H9 (cell line): Measurements from ENCODE around the gene MRM2. TPM values are rescaled to one million over a fixed set of nuclear protein-coding genes. Genes with fewer than 3 reads are reported as not detected.
A peak's percentile ranks its signal among the peaks of the same experiment; 100 is the strongest.

Experiments
- DNase-seq: peaks from one replicate; pipeline ENCODE4 v3.0.0-alpha.2; 2017
- H2AFZ ChIP-seq: one replicate; pipeline ENCODE4 v1.6.1; 2013; ENCODE audit warnings: mild to moderate bottlenecking, low read length, control low read depth, moderate library complexity
- H2AK5ac ChIP-seq: 2 replicates; pipeline ENCODE4 v1.6.1; 2013; ENCODE audit warnings: low read length, control low read depth, mixed read lengths; ENCODE audit not compliant: insufficient read length
- H2BK120ac ChIP-seq: one replicate; pipeline ENCODE4 v1.6.1; 2013; ENCODE audit warnings: low read depth, mild to moderate bottlenecking, low read length, control low read depth, inconsistent platforms; ENCODE audit not compliant: poor library complexity, severe bottlenecking
- H2BK12ac ChIP-seq: 2 replicates; pipeline ENCODE4 v1.6.1; 2013; ENCODE audit warnings: low read length, control low read depth, mixed read lengths, low read depth; ENCODE audit not compliant: insufficient read length
- H2BK15ac ChIP-seq: 2 replicates; pipeline ENCODE4 v1.6.1; 2013; ENCODE audit warnings: low read depth, low read length, control low read depth
- H2BK20ac ChIP-seq: one replicate; pipeline ENCODE4 v1.6.1; 2013; ENCODE audit warnings: low read depth, mild to moderate bottlenecking, low read length, control low read depth, inconsistent platforms; ENCODE audit not compliant: poor library complexity, severe bottlenecking
- H2BK5ac ChIP-seq: 2 replicates; pipeline ENCODE4 v1.6.1; 2013; ENCODE audit warnings: low read length, control low read depth, mixed read lengths; ENCODE audit not compliant: insufficient read length
- H3K14ac ChIP-seq: 2 replicates; pipeline ENCODE4 v1.6.1; 2013; ENCODE audit warnings: low read length, control low read depth; ENCODE audit not compliant: insufficient read depth
- H3K18ac ChIP-seq: 2 replicates; pipeline ENCODE4 v1.6.1; 2013; ENCODE audit warnings: low read depth, mild to moderate bottlenecking, mixed read lengths, low read length, control low read depth; ENCODE audit not compliant: insufficient read length
- H3K23ac ChIP-seq: 2 replicates; pipeline ENCODE4 v1.6.1; 2013; ENCODE audit warnings: low read length, control low read depth, mixed read lengths, low read depth; ENCODE audit not compliant: insufficient read length
- H3K23me2 ChIP-seq: 2 replicates; pipeline ENCODE4 v1.6.1; 2013; ENCODE audit warnings: low read depth, mild to moderate bottlenecking, mixed read lengths, low read length, control low read depth; ENCODE audit not compliant: insufficient read length, poor library complexity, severe bottlenecking
- H3K27ac ChIP-seq: 2 replicates; pipeline ENCODE4 v1.5.1; 2013; ENCODE audit warnings: low read length, control low read depth, mixed read lengths, low read depth; ENCODE audit not compliant: insufficient read length
- H3K27me3 ChIP-seq: 2 replicates; pipeline ENCODE4 v1.6.1; 2013; ENCODE audit warnings: low read length, control low read depth, inconsistent platforms; ENCODE audit not compliant: insufficient read depth
- H3K4ac ChIP-seq: 2 replicates; pipeline ENCODE4 v1.6.1; 2013; ENCODE audit warnings: low read depth, mild to moderate bottlenecking, control low read depth, inconsistent platforms, low read length, moderate library complexity
- H3K4me1 ChIP-seq: 2 replicates; pipeline ENCODE4 v1.6.1; 2013; ENCODE audit warnings: low read length, control low read depth, inconsistent platforms; ENCODE audit not compliant: insufficient read depth
- H3K4me2 ChIP-seq: 2 replicates; pipeline ENCODE4 v1.6.1; 2013; ENCODE audit warnings: low read length, control low read depth, mixed read lengths; ENCODE audit not compliant: insufficient read length, insufficient read depth
- H3K56ac ChIP-seq: 2 replicates; pipeline ENCODE4 v1.6.1; 2013; ENCODE audit warnings: low read depth, mild to moderate bottlenecking, mixed read lengths, low read length, control low read depth; ENCODE audit not compliant: insufficient read length
- H3K79me1 ChIP-seq: 2 replicates; pipeline ENCODE4 v1.6.1; 2013; ENCODE audit warnings: low read depth, mild to moderate bottlenecking, moderate library complexity, low read length, control low read depth, inconsistent platforms; ENCODE audit not compliant: insufficient read depth, poor library complexity, severe bottlenecking
- H3K79me2 ChIP-seq: 2 replicates; pipeline ENCODE4 v1.6.1; 2013; ENCODE audit warnings: low read length, control low read depth, inconsistent platforms; ENCODE audit not compliant: insufficient read depth
- H3K9ac ChIP-seq: 2 replicates; pipeline ENCODE4 v1.6.1; 2013; ENCODE audit warnings: low read length, control low read depth, mixed read lengths; ENCODE audit not compliant: insufficient read length; ENCODE audit errors: extremely low read depth
- H3K9me3 ChIP-seq: one replicate; pipeline ENCODE4 v1.6.1; 2013; ENCODE audit warnings: low read depth, low read length, inconsistent platforms; ENCODE audit not compliant: control insufficient read depth
- H3T11ph ChIP-seq: one replicate; pipeline ENCODE4 v1.6.1; 2013; ENCODE audit warnings: mild to moderate bottlenecking, low read length, control low read depth, inconsistent platforms
- H4K20me1 ChIP-seq: one replicate; pipeline ENCODE4 v1.6.1; 2013; ENCODE audit not compliant: control insufficient read depth, insufficient read length, insufficient read depth
- H4K5ac ChIP-seq: 2 replicates; pipeline ENCODE4 v1.6.1; 2013; ENCODE audit warnings: low read depth, mild to moderate bottlenecking, mixed read lengths, low read length, control low read depth; ENCODE audit not compliant: insufficient read length
- H4K8ac ChIP-seq: replicated peaks from 2 replicates; pipeline ENCODE4 v1.6.1; 2013; ENCODE audit warnings: low read length, control low read depth, mixed read lengths, low read depth; ENCODE audit not compliant: insufficient read length
- H4K91ac ChIP-seq: 2 replicates; pipeline ENCODE4 v1.6.1; 2013; ENCODE audit warnings: low read depth, mild to moderate bottlenecking, moderate library complexity, mixed read lengths, low read length, control low read depth; ENCODE audit not compliant: insufficient read length
- H3K27ac Mint-ChIP-seq, 3 experiments: 2 replicates in 2 of 3; 3 replicates in 1 of 3; pipeline ENCODE4 v1.8.0; 2020 to 2021; ENCODE audit warnings: mixed read lengths in 3 of 3, mild to moderate bottlenecking in 1 of 3, moderate library complexity in 1 of 3
- H3K27me3 Mint-ChIP-seq: 2 replicates; pipeline ENCODE4 v1.8.0; 2021; ENCODE audit warnings: low read depth, mild to moderate bottlenecking, moderate library complexity, mixed read lengths
- H3K36me3 Mint-ChIP-seq, 3 experiments: 2 replicates in 2 of 3; 3 replicates in 1 of 3; pipeline ENCODE4 v1.8.0; 2020 to 2021; ENCODE audit warnings: low read depth in 3 of 3, mixed read lengths in 3 of 3; ENCODE audit not compliant: insufficient read depth in 1 of 3
- H3K4me1 Mint-ChIP-seq, 2 experiments: 2 replicates each; pipeline ENCODE4 v1.8.0; 2020; ENCODE audit warnings: mixed read lengths in 2 of 2
- H3K4me3 Mint-ChIP-seq, 2 experiments: 2 replicates in 1 of 2; 3 replicates in 1 of 2; pipeline ENCODE4 v1.8.0; 2020 to 2021; ENCODE audit warnings: mild to moderate bottlenecking in 2 of 2, mixed read lengths in 2 of 2, moderate library complexity in 1 of 2
- H3K9me3 Mint-ChIP-seq, 2 experiments: 2 replicates in 1 of 2; 3 replicates in 1 of 2; pipeline ENCODE4 v1.8.0; 2020; ENCODE audit warnings: mild to moderate bottlenecking in 2 of 2, mixed read lengths in 2 of 2, moderate library complexity in 1 of 2
- CTCF ChIP-seq: fragments of 200-600 bp; sonication (generic); conservative IDR thresholded peaks from 3 replicates; pipeline ENCODE4 v1.8.0; 2021; ENCODE audit warnings: antibody characterized with exemption, mild to moderate bottlenecking
- WGBS: extraction: QIAGEN DNeasy Blood & Tissue Kit; methylation state at CpG from one replicate; pipeline ENCODE4 v1.1.7; 2013; ENCODE audit warnings: missing lambda C conversion rate, low lambda C conversion rate, mixed read lengths; ENCODE audit not compliant: insufficient read length; ENCODE audit errors: extremely low coverage; 5-methylcytosine and 5-hydroxymethylcytosine counted together
- total RNA-seq: library from RNA; stranded (reverse); gene quantifications from 2 replicates; pipeline ENCODE4 v1.2.1, GENCODE V29; 2021

Gene MRM2
- total RNA-seq, 1 experiment from 2014 or later: 59.0 TPM

GRCh38 chr7:2224491-2224928, 17.5 kb downstream of the MRM2 start:
- Histone ChIP-seq H3K18ac (no peak overlapping the region), H3K4me1 (no peaks in the 10 kb centered on the region), H2BK20ac (no peak overlapping the region), H3K56ac (no peak overlapping the region), H2AFZ (no peak overlapping the region), H2BK120ac (no peak overlapping the region), H2BK12ac (no peak overlapping the region), H3K9ac (no peak overlapping the region), H3K23me2 (no peaks in the 10 kb centered on the region), H3K79me1 (peaks cover 5% of the 10 kb centered on the region), H4K8ac (no peak overlapping the region), H3K27me3 (no peaks in the 10 kb centered on the region), H3K4me2 (no peak overlapping the region), H2BK15ac (no peak overlapping the region), H3K4ac (no peak overlapping the region), H3K9me3 (no peaks in the 10 kb centered on the region), H2BK5ac (no peak overlapping the region), H3T11ph (no peak overlapping the region), H2AK5ac (no peak overlapping the region), H4K91ac (no peak overlapping the region), H3K23ac (no peak overlapping the region), H4K20me1 (no peaks in the 10 kb centered on the region), H4K5ac (no peak overlapping the region), H3K27ac (no peak overlapping the region), H3K14ac (no peak overlapping the region), H3K79me2 (no peaks in the 10 kb centered on the region; the same call in 1 of the 2 replicates)
- no peak for TF ChIP-seq CTCF
- no peaks in the 10 kb centered on the region for H3K4me1 Mint-ChIP-seq
- no peak for DNase-seq
- WGBS: no CpG with 5 or more reads among the region's 13 CpGs
- peaks cover 27 to 77% (median 68%) of the 10 kb centered on the region in 3 experiments; a peak in 6 of 7 replicates for H3K36me3 Mint-ChIP-seq
- no peak overlapping the region for H3K4me3 Mint-ChIP-seq
- no peaks in the 10 kb centered on the region for H3K27me3 Mint-ChIP-seq
- H3K9me3 Mint-ChIP-seq: no peaks in the 10 kb centered on the region
- peak overlapping the region in 1 of 3 experiments; percentile 76; a peak in 2 of 7 replicates for H3K27ac Mint-ChIP-seq
